WI38 (cell line): Measurements from ENCODE around the gene ME1.
"Not testable (repeated sequence)": the region's sequence is repeated elsewhere in the genome, so short reads cannot be mapped to it uniquely, and the experiment has no call there.

Experiments
- H3K4me3 ChIP-seq: 2 replicates; pipeline ENCODE4 v1.5.1; 2011; ENCODE audit warnings: low read depth, mild to moderate bottlenecking, control low read depth, low read length
- CTCF ChIP-seq: IDR thresholded peaks from 2 replicates; pipeline ENCODE4 v1.5.1; 2012; ENCODE audit warnings: low read depth, mild to moderate bottlenecking, control low read depth, low read length

The ME1 gene

GRCh38 chr6:83294676-83295075, 136.2 kb downstream of the ME1 start:
- no peak overlapping the region for H3K4me3 ChIP-seq
- no peak for TF ChIP-seq CTCF

GRCh38 chr6:83292900-83293843, 137.7 kb downstream of the ME1 start:
- TF ChIP-seq CTCF = no peak

GRCh38 chr6:83287298-83287697, 143.6 kb downstream of the ME1 start:
- H3K4me3 ChIP-seq = not testable (repeated sequence)

More at GRCh38 chr6:83292900-83293843, 137.7 kb downstream of the ME1 start:
- no peak overlapping the region for H3K4me3 ChIP-seq

GRCh38 chr6:83285917-83286316, 144.9 kb downstream of the ME1 start:
- TF ChIP-seq CTCF = no peak
- no peak overlapping the region for H3K4me3 ChIP-seq

- no peak overlapping the region for H3K4me3 ChIP-seq
- TF ChIP-seq CTCF = no peak
Observed at GRCh38 chr6:83273596-83273995, 157.3 kb downstream of the ME1 start.

- no peak for TF ChIP-seq CTCF
- H3K4me3 ChIP-seq = no peak overlapping the region
Observed at GRCh38 chr6:83270971-83271719, 159.7 kb downstream of the ME1 start.

- no peak for TF ChIP-seq CTCF
- no peak overlapping the region for H3K4me3 ChIP-seq
Observed at GRCh38 chr6:83265384-83265783, 165.5 kb downstream of the ME1 start.
